ENCODE data around the gene MLLT10.

MLLT10 gene

GRCh38 chr10:21758239-21758638 lies 224.2 kb downstream of the MLLT10 start:
- Histone ChIP-seq H3K36me3 (ENCODE audit: control insufficient read depth, insufficient read depth, low read length) (peaks cover 3% of the 10 kb centered on the region), H3K27me3 (ENCODE audit: control insufficient read depth, insufficient read depth, low read length) (no peaks in the 10 kb centered on the region), H3K27ac (ENCODE audit: low read depth, low read length) (no peak overlapping the region), H3K4me3 (ENCODE audit: low read length) (no peak overlapping the region), H3K4me1 (ENCODE audit: control insufficient read depth, insufficient read depth, low read length) (no peaks in the 10 kb centered on the region), H3K9ac (ENCODE audit: low read length) (no peak overlapping the region)

- Histone ChIP-seq H3K36me3 (ENCODE audit: control insufficient read depth, insufficient read depth, low read length) (peaks cover 3% of the 10 kb centered on the region), H3K4me3 (ENCODE audit: low read length) (no peak overlapping the region), H3K9ac (ENCODE audit: low read length) (no peak overlapping the region), H3K27ac (ENCODE audit: low read depth, low read length) (no peak overlapping the region), H3K27me3 (ENCODE audit: control insufficient read depth, insufficient read depth, low read length) (no peaks in the 10 kb centered on the region), H3K4me1 (ENCODE audit: control insufficient read depth, insufficient read depth, low read length) (no peaks in the 10 kb centered on the region)
Measured at GRCh38 chr10:21758696-21759095, 224.7 kb downstream of the MLLT10 start.

GRCh38 chr10:21759232-21759631 lies 225.2 kb downstream of the MLLT10 start:
- peaks cover 3% of the 10 kb centered on the region for H3K36me3 ChIP-seq (ENCODE audit: control insufficient read depth, insufficient read depth, low read length)
- no peaks in the 10 kb centered on the region for H3K4me1 ChIP-seq (ENCODE audit: control insufficient read depth, insufficient read depth, low read length)
- no peak overlapping the region for H3K9ac ChIP-seq (ENCODE audit: low read length)
- no peak overlapping the region for H3K27ac ChIP-seq (ENCODE audit: low read depth, low read length)
- H3K27me3 ChIP-seq (ENCODE audit: control insufficient read depth, insufficient read depth, low read length): no peaks in the 10 kb centered on the region
- no peak overlapping the region for H3K4me3 ChIP-seq (ENCODE audit: low read length)

GRCh38 chr10:21760332-21760731 lies 226.3 kb downstream of the MLLT10 start:
- Histone ChIP-seq H3K36me3 (ENCODE audit: control insufficient read depth, insufficient read depth, low read length) (no peaks in the 10 kb centered on the region), H3K4me1 (ENCODE audit: control insufficient read depth, insufficient read depth, low read length) (no peaks in the 10 kb centered on the region), H3K9ac (ENCODE audit: low read length) (no peak overlapping the region), H3K27ac (ENCODE audit: low read depth, low read length) (no peak overlapping the region), H3K27me3 (ENCODE audit: control insufficient read depth, insufficient read depth, low read length) (no peaks in the 10 kb centered on the region), H3K4me3 (ENCODE audit: low read length) (no peak overlapping the region)

GRCh38 chr10:21764466-21765189 lies 230.6 kb downstream of the MLLT10 start:
- Histone ChIP-seq H3K4me3 (ENCODE audit: low read length) (no peak overlapping the region), H3K4me1 (ENCODE audit: control insufficient read depth, insufficient read depth, low read length) (no peaks in the 10 kb centered on the region), H3K9ac (ENCODE audit: low read length) (no peak overlapping the region), H3K27me3 (ENCODE audit: control insufficient read depth, insufficient read depth, low read length) (no peaks in the 10 kb centered on the region), H3K27ac (ENCODE audit: low read depth, low read length) (no peak overlapping the region), H3K36me3 (ENCODE audit: control insufficient read depth, insufficient read depth, low read length) (no peaks in the 10 kb centered on the region)

GRCh38 chr10:21769041-21769440 lies 235.0 kb downstream of the MLLT10 start:
- Histone ChIP-seq H3K4me3 (ENCODE audit: low read length) (no peak overlapping the region), H3K4me1 (ENCODE audit: control insufficient read depth, insufficient read depth, low read length) (no peaks in the 10 kb centered on the region), H3K9ac (ENCODE audit: low read length) (no peak overlapping the region), H3K36me3 (ENCODE audit: control insufficient read depth, insufficient read depth, low read length) (no peaks in the 10 kb centered on the region), H3K27ac (ENCODE audit: low read depth, low read length) (no peak overlapping the region), H3K27me3 (ENCODE audit: control insufficient read depth, insufficient read depth, low read length) (no peaks in the 10 kb centered on the region)

- no peak overlapping the region for H3K4me3 ChIP-seq (ENCODE audit: low read length)
- H3K4me1 ChIP-seq (ENCODE audit: control insufficient read depth, insufficient read depth, low read length): no peaks in the 10 kb centered on the region
- H3K9ac ChIP-seq (ENCODE audit: low read length): no peak overlapping the region
- no peak overlapping the region for H3K27ac ChIP-seq (ENCODE audit: low read depth, low read length)
- H3K36me3 ChIP-seq (ENCODE audit: control insufficient read depth, insufficient read depth, low read length): no peaks in the 10 kb centered on the region
- no peaks in the 10 kb centered on the region for H3K27me3 ChIP-seq (ENCODE audit: control insufficient read depth, insufficient read depth, low read length)
Measured at GRCh38 chr10:21771219-21771618, 237.2 kb downstream of the MLLT10 start.

- Histone ChIP-seq H3K27me3 (ENCODE audit: control insufficient read depth, insufficient read depth, low read length) (no peaks in the 10 kb centered on the region), H3K36me3 (ENCODE audit: control insufficient read depth, insufficient read depth, low read length) (no peaks in the 10 kb centered on the region), H3K27ac (ENCODE audit: low read depth, low read length) (no peak overlapping the region), H3K4me3 (ENCODE audit: low read length) (no peak overlapping the region), H3K4me1 (ENCODE audit: control insufficient read depth, insufficient read depth, low read length) (no peaks in the 10 kb centered on the region), H3K9ac (ENCODE audit: low read length) (no peak overlapping the region)
Measured at GRCh38 chr10:21776883-21777282, 242.9 kb downstream of the MLLT10 start.

GRCh38 chr10:21791276-21791675 lies 257.2 kb downstream of the MLLT10 start:
- Histone ChIP-seq H3K9ac (ENCODE audit: low read length) (no peak overlapping the region), H3K36me3 (ENCODE audit: control insufficient read depth, insufficient read depth, low read length) (no peaks in the 10 kb centered on the region), H3K27ac (ENCODE audit: low read depth, low read length) (no peak overlapping the region), H3K4me1 (ENCODE audit: control insufficient read depth, insufficient read depth, low read length) (no peaks in the 10 kb centered on the region), H3K4me3 (ENCODE audit: low read length) (no peak overlapping the region), H3K27me3 (ENCODE audit: control insufficient read depth, insufficient read depth, low read length) (no peaks in the 10 kb centered on the region)

Measured in rectal smooth muscle tissue (tissue), 1 donor.